A673 (cell line): ENCODE results near the gene PPP2R5C. TPM values are rescaled to one million over a fixed set of nuclear protein-coding genes. Genes with fewer than 3 reads are reported as not detected.

Experiments
- BruUV-seq: library from RNA; stranded (reverse); fragments of 400-500 nt; replicated peaks from 2 replicates; lab custom pipeline; 2021; lab: Mats Ljungman, UMichigan
- CTCF ChIA-PET: fragments of 300-600 bp; sonication (Branson Sonifier 250); formaldehyde crosslinking; loops from one replicate; lab custom pipeline; 2022; ENCODE audit warnings: antibody characterized with exemption; lab: Charles Lee
- POLR2A ChIA-PET: fragments of 300-600 bp; sonication (Branson Sonifier 250); formaldehyde crosslinking; loops from one replicate; lab custom pipeline; 2022; ENCODE audit warnings: antibody characterized with exemption; ENCODE audit not compliant: low non-redundant PET; lab: Charles Lee
- DNase-seq: peaks from one replicate; pipeline ENCODE4 v3.0.0-alpha.2; 2015; ENCODE audit warnings: low spot score
- H3K27ac ChIP-seq: fragments of 200-600 bp; sonication (generic); 2 replicates; pipeline ENCODE4 v1.5.1; 2016; ENCODE audit warnings: mixed run types, low read depth, mild to moderate bottlenecking, mixed read lengths, antibody characterized with exemption, low read length; ENCODE audit not compliant: poor library complexity, severe bottlenecking
- H3K27me3 ChIP-seq: fragments of 200-600 bp; sonication (generic); replicated peaks from 2 replicates; pipeline ENCODE4 v1.6.1; 2017; ENCODE audit warnings: mixed run types, low read depth, mild to moderate bottlenecking, mixed read lengths, antibody characterized with exemption, low read length; ENCODE audit not compliant: insufficient read depth, poor library complexity
- H3K36me3 ChIP-seq: fragments of 200-600 bp; sonication (generic); 2 replicates; pipeline ENCODE4 v1.6.1; 2016; ENCODE audit warnings: mixed run types, mild to moderate bottlenecking, mixed read lengths, antibody characterized with exemption, low read length; ENCODE audit not compliant: insufficient read depth, poor library complexity, severe bottlenecking
- H3K4me1 ChIP-seq: fragments of 200-600 bp; sonication (generic); 2 replicates; pipeline ENCODE4 v1.6.1; 2017; ENCODE audit warnings: mixed run types, mild to moderate bottlenecking, mixed read lengths, antibody characterized with exemption, low read length; ENCODE audit not compliant: insufficient read depth, poor library complexity, severe bottlenecking
- H3K4me3 ChIP-seq: fragments of 200-600 bp; sonication (generic); 2 replicates; pipeline ENCODE4 v1.5.1; 2016; ENCODE audit warnings: low read depth, mixed run types, mild to moderate bottlenecking, mixed read lengths, low read length; ENCODE audit not compliant: poor library complexity, severe bottlenecking
- H3K9me3 ChIP-seq: fragments of 200-600 bp; sonication (generic); 2 replicates; pipeline ENCODE4 v1.6.1; 2016; ENCODE audit warnings: mixed run types, low read depth, mild to moderate bottlenecking, mixed read lengths, antibody characterized with exemption, low read length; ENCODE audit not compliant: poor library complexity, severe bottlenecking
- EZH2 ChIP-seq: fragments of 200-600 bp; sonication (generic); IDR thresholded peaks from 2 replicates; pipeline ENCODE4 v1.6.1; 2017; ENCODE audit warnings: borderline replicate concordance, low read depth, mild to moderate bottlenecking, mixed read lengths, antibody characterized with exemption, low read length; ENCODE audit not compliant: poor library complexity, severe bottlenecking
- intact Hi-C: fragments of 100-400 bp; cut with micrococcal nuclease; formaldehyde crosslinking; loops from one replicate; pipeline ENCODE4 v1.10.0; 2022; ENCODE audit not compliant: unreplicated experiment
- total RNA-seq: library from RNA; stranded (reverse); gene quantifications from 2 replicates; pipeline ENCODE4 v1.2.3, GENCODE V29; 2021
- TF ChIP-seq, protein P1 (sequence below): fragments of 300-800, 200-600 bp; sonication (generic); conservative IDR thresholded peaks from 2 replicates; pipeline ENCODE4 v1.5.1; 2017; ENCODE audit warnings: low read depth, mild to moderate bottlenecking, antibody characterized with exemption, low read length, moderate library complexity, mixed read lengths

The PPP2R5C gene
- total RNA-seq, 1 experiment from 2014 or later = 113 TPM

DNA sequence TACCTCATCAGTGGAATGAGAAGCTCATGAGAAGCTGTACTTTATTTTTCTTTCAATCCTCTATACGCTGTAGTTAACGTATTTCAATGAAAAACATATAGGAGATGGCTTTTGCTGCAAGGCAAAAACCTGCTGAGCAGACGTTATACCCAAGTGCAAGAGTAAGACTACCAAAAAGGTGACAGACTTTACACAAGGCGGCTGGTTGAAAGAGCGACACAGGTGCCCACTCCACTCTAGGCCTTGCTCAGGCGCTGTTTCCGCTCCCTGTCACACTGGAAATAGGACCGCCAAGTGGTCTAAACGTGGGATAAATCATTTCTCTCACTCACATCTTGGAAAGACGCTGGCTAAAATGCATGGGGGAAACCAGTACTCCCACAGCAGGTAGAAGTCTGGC, 54.5 kb downstream of the PPP2R5C start:
- intact Hi-C loops = no loop called here
- Histone ChIP-seq H3K4me1 (peaks cover 13% of the 10 kb centered on the region), H3K4me3 (no peak overlapping the region), H3K9me3 (no peaks in the 10 kb centered on the region), H3K27ac (no peak overlapping the region), H3K36me3 (no peaks in the 10 kb centered on the region), H3K27me3 (no peaks in the 10 kb centered on the region)
- no TSS peak for BruUV-seq
- ChIA-PET CTCF (no interaction called here), POLR2A (no interaction called here)
- TF ChIP-seq, protein P1, sequence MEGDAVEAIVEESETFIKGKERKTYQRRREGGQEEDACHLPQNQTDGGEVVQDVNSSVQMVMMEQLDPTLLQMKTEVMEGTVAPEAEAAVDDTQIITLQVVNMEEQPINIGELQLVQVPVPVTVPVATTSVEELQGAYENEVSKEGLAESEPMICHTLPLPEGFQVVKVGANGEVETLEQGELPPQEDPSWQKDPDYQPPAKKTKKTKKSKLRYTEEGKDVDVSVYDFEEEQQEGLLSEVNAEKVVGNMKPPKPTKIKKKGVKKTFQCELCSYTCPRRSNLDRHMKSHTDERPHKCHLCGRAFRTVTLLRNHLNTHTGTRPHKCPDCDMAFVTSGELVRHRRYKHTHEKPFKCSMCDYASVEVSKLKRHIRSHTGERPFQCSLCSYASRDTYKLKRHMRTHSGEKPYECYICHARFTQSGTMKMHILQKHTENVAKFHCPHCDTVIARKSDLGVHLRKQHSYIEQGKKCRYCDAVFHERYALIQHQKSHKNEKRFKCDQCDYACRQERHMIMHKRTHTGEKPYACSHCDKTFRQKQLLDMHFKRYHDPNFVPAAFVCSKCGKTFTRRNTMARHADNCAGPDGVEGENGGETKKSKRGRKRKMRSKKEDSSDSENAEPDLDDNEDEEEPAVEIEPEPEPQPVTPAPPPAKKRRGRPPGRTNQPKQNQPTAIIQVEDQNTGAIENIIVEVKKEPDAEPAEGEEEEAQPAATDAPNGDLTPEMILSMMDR = no peak
- TF ChIP-seq EZH2 = no peak
- DNase-seq = no peak

DNA sequence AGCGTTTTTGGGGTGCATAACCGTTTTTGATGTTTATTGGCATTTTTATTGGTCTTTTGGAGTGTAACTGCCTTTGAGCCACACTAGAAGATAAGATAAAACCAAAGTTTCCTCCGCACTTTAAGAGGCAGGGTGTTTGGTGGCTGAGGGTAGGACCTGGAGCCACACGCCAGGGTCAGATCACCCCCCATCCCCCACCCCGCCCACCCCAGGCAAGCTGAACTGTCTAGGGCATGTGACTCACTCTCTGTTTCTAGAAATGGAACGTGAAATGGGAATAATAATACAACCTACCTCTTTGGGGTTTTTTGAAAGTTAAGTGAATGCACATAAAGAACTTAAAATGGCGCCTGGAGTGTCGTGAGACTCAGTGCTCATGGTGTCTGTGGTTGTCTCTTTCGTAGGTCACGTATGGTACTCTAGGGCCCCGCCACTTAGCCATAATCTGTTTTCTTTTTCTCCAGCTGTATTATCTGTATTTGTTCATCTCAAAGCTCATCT, 56.0 kb downstream of the PPP2R5C start:
- CTCF ChIA-PET = interaction anchor here (0.6 kb wide), 1 partner anchor 13 kb away, joined by 3 read pairs; no protein-coding TSS in a partner anchor
- H3K4me1 ChIP-seq = no peaks in the 10 kb centered on the region
- no peaks in the 10 kb centered on the region for H3K36me3 ChIP-seq
- TF ChIP-seq, protein P1 = no peak
- no peak for TF ChIP-seq EZH2
- H3K4me3 ChIP-seq = no peak overlapping the region
- intact Hi-C loops = no loop called here
- DNase-seq = no peak
- H3K27me3 ChIP-seq = no peaks in the 10 kb centered on the region
- BruUV-seq = no TSS peak
- no peaks in the 10 kb centered on the region for H3K9me3 ChIP-seq
- H3K27ac ChIP-seq = no peak overlapping the region
- POLR2A ChIA-PET = no interaction called here

DNA sequence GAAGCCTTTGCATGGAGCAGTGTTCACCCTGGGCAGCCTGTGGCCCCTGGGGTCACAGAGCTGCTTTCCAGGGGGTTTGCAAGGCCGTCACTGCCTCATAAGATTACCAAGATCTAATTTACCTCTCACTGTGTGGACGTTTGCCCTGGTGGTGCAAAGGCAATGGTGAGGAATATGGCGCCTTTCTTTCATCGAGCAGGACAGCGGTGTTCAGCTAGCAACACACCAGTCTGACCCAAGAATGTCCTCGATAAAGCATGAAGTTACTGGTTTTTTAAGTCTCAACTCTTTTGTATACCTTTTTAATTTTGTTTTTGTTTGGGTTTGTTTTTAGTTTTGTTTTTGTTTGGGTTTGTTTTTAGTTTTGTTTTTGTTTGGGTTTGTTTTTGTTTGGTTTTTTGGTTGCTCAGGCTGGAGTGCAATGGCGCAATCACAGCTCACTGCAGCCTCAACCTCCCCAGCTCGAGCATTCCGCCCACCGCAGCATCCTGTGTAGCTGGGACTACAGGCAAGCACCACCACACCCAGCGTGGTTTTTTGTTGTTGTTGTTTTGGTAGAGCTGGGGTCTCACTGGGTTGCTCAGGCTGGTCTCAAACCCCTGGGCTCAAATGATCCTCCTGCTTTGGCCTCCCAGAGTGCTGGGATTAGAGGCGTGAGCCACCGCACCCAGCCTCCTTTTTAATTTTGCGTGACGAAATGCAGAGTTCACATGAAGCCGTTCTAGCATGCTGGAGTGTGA, 57.9 kb downstream of the PPP2R5C start:
- no TSS peak for BruUV-seq
- no peaks in the 10 kb centered on the region for H3K9me3 ChIP-seq
- H3K4me3 ChIP-seq = no peak overlapping the region
- ChIA-PET POLR2A (interaction anchor here (0.5 kb wide), 1 partner anchor 150 kb away, joined by 3 read pairs; no protein-coding TSS in a partner anchor), CTCF (no interaction called here)
- no peak overlapping the region for H3K27ac ChIP-seq
- no peak for DNase-seq
- H3K27me3 ChIP-seq = no peaks in the 10 kb centered on the region
- TF ChIP-seq, protein P1 = no peak
- no peak for TF ChIP-seq EZH2
- intact Hi-C loops = no loop called here
- no peaks in the 10 kb centered on the region for H3K36me3 ChIP-seq
- H3K4me1 ChIP-seq = no peaks in the 10 kb centered on the region
